ENCODE data around the gene PSMB3.
"Not testable (repeated sequence)": the region's sequence is repeated elsewhere in the genome, so short reads cannot be mapped to it uniquely, and the experiment has no call there.

PSMB3 gene

GRCh38 chr17:38716368-38717005 is 36.1 kb upstream of the PSMB3 start:
- no peak for FAIRE-seq

GRCh38 chr17:38717139-38717745 is 35.3 kb upstream of the PSMB3 start:
- FAIRE-seq, result no peak

DNA sequence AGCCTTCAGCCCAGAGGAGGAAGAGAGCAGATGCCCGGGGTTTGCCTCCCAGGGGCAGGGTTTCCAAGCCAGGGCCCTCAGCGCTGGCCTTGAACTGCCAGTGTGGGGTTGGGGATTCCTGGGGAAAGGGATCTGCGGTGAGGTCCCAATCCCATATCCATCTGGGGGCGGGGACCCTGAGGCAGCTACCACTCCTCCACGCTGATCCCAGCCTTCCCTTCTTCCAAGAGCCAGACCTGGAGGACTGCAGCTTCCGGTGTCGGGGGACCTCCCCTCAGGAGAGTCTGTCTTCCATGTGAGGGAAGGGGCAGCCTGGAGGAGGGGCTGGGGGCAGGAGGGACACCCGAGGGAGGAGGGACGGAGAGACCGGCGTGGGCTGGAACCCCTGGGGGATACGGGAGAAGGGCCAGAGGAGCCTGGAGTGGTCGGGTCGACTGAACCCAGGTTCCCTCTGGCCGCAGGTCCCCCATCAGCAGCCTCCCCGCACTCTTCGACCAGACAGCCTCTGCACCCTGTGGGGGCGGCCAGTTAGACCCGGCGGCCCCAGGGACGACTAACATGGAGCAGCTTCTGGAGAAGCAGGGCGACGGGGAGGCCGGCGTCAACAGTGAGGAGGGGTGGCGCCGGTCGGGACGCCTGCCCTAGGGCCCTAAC is 33.1 kb upstream of the PSMB3 start:
- FAIRE-seq, result no peak

- no peak for FAIRE-seq
These were observed 32.4 kb upstream of the PSMB3 start for GRCh38 chr17:38719943-38720641.

DNA sequence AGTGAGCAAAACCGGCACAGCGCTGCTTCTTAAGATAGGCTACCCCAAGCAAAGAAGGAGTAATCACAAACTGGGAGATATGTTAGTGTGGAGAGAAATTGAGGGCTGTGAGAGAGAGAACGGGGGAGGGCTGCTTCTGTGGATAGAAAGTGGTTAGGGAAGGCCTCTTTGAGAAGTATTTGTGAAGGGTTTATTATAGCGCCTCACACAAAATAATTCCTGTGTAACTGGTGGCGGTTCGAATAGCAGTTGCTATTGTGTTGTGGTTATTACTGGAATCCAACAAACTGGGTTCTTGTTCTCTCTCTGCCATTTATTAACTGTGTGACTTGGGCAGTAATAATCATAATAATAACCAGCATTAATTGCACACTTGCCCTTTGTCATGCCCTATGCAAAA is 31.6 kb upstream of the PSMB3 start:
- no peak for FAIRE-seq

- no peak for FAIRE-seq
These were observed 30.7 kb upstream of the PSMB3 start for GRCh38 chr17:38721802-38722201.

GRCh38 chr17:38724337-38724988 is 28.1 kb upstream of the PSMB3 start:
- no peak for FAIRE-seq

GRCh38 chr17:38725066-38725465 is 27.5 kb upstream of the PSMB3 start:
- no peak for FAIRE-seq

DNA sequence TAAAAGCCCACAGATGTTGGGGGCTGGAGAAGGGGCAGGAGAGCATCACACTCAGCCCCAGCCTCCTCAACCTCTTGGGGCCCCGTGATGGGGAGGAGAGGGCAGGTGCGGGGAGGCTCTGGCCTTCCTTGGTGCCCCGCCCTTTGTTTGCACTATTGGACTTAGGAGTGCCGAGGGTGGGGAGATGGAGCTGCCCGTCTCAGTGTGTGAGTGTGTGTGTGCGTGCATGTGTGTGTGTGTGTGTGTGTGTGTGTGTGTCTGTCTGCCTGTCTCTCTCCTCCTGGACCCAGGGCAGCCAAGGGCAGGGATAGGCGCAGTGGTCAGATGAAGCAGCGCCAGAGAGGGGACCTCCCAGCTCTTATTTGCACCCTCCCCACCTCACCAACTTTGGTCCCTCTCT is 26.4 kb upstream of the PSMB3 start:
- FAIRE-seq, result not testable (repeated sequence)

- no peak for FAIRE-seq
These were observed 24.8 kb upstream of the PSMB3 start for GRCh38 chr17:38727736-38728135.

DNA sequence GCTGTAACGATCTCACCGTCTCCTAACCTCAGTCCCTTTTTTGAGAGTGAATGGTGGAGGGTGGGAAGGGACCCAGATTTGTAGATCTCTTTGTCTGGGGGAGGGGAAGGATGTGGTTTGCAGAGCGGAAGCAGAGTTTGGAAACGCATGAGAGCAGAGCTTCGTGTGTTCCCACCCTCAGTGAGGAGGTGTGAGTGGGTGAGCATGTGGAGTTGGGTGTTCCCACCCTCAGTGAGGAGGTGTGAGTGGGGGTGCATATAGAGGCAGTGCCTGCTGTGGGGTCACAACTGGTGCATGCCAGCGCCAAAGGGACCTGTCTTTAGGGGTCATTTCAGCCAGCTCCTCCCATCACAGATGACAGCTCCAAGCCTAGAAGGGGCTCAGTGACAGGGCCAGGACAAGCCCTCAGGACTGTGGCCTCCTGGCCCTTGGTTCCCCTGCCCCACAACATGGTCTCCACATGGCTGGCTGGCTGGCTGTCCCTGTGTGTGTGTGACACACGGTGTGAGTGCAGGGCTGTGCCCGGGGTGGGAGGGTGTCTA is 24.2 kb upstream of the PSMB3 start:
- no peak for FAIRE-seq

GRCh38 chr17:38729368-38729885 is 23.1 kb upstream of the PSMB3 start:
- no peak for FAIRE-seq

DNA sequence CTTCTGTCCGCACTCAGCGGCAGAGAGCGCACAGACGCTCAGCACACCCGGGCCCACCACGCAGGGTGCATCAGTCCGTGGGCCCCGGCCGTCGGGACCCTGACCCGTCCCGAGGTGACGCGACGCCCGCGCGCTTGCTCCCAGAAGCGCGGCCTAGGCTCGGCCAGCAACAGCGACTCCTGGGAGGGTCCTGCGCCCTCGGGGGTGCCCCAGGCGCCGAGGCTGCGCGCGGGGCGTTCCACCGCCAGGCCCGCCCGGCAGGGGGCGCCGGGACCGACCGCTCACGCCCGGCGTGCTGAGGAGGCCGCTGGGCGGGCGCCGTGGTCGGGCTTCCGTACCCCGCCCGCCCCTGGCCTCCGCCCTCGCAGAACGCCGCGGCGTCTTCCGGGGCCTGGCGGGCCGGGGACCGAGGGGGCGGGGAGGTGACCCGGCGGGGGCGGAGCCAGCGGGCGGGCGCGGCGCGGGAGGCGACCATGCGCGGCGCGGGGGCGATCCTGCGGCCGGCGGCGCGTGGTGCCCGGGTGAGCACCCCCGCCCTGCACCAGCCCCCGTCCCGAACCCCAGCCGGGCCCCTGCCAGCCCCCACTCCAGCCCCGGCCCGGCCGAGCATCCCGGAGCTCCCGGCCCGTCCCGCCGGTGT is 22.5 kb upstream of the PSMB3 start, which contains the start of gene CISD3:
Gene CISD3, plus strand, starts transcription at position 456 of the 640 bp plus-strand sequence. Its CDS starts 18 bp downstream, at position 474.
- FAIRE-seq, result no peak

- FAIRE-seq, result no peak
These were observed 21.8 kb upstream of the PSMB3 start for GRCh38 chr17:38730526-38731379.

DNA sequence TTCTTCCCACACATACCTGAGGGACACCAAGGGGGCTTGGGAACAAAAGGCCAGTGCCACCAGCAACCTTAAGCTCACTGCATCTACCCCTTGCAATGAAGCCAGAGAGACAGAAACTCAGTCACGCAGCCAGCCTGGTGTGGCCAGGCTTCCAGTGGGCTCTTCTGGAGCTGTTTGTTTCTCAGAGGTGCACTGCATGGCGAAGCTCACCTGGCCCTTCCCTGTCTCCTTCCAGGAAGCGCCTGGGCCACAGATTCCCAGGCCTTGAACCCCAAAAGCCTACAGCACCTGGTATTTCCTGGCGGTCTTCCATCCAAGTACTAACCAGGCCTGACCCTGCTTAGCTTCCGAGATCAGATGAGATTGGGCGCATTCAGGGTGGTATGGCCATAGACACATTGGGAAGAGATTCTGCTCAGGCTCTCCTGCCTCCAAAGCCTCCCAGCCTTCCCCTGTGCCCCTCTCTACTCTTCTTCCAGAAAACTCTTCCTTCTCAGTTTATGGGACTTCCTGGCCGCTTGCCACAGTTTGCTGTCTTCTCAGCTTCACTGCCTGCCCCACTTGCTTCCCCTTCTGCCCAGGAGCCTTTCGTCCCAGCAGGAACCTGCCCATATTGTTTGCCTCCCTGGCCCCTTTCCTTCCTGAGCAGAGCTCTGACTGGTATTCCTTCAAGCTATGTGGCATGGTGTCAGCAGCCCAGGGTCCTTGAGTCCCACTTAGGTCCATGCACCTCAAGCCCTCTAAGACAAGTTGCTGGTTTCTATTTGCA is 20.8 kb upstream of the PSMB3 start:
- no peak for FAIRE-seq

- no peak for FAIRE-seq
These were observed 19.9 kb upstream of the PSMB3 start for GRCh38 chr17:38732376-38733281.

- FAIRE-seq, result no peak
These were observed 19.1 kb upstream of the PSMB3 start for GRCh38 chr17:38733282-38733981.
